Measurements from ENCODE around the gene ROBO2.
A peak's percentile ranks its signal among the peaks of the same experiment; 100 is the strongest.

The ROBO2 gene

DNA sequence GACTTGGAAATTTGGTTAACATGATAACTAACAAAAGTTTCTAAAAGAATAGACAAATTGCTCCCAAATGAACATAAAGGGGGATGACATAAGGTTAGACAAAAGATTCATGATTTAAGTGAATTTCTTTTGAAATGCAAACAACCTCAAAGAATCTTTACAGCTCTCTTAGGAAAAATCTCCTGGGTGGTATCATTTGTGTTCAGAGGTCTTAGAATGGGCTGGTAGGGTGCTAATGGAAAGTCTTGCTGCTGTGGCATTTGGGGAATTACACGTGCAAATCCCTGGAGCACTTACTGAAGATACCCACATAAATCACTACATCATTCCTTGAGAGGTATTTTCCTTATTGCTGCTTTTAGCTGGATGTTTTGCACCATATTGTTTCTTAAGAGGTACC, 14.4 kb upstream of the ROBO2 start:
- DNase-seq (ENCODE audit: extremely low read depth, low read depth), result no peak
- TF ChIP-seq, protein P1, sequence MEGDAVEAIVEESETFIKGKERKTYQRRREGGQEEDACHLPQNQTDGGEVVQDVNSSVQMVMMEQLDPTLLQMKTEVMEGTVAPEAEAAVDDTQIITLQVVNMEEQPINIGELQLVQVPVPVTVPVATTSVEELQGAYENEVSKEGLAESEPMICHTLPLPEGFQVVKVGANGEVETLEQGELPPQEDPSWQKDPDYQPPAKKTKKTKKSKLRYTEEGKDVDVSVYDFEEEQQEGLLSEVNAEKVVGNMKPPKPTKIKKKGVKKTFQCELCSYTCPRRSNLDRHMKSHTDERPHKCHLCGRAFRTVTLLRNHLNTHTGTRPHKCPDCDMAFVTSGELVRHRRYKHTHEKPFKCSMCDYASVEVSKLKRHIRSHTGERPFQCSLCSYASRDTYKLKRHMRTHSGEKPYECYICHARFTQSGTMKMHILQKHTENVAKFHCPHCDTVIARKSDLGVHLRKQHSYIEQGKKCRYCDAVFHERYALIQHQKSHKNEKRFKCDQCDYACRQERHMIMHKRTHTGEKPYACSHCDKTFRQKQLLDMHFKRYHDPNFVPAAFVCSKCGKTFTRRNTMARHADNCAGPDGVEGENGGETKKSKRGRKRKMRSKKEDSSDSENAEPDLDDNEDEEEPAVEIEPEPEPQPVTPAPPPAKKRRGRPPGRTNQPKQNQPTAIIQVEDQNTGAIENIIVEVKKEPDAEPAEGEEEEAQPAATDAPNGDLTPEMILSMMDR (IDR thresholded peaks at IDR 0.05; ENCODE audit: low read depth, low read length), result no peak

DNA sequence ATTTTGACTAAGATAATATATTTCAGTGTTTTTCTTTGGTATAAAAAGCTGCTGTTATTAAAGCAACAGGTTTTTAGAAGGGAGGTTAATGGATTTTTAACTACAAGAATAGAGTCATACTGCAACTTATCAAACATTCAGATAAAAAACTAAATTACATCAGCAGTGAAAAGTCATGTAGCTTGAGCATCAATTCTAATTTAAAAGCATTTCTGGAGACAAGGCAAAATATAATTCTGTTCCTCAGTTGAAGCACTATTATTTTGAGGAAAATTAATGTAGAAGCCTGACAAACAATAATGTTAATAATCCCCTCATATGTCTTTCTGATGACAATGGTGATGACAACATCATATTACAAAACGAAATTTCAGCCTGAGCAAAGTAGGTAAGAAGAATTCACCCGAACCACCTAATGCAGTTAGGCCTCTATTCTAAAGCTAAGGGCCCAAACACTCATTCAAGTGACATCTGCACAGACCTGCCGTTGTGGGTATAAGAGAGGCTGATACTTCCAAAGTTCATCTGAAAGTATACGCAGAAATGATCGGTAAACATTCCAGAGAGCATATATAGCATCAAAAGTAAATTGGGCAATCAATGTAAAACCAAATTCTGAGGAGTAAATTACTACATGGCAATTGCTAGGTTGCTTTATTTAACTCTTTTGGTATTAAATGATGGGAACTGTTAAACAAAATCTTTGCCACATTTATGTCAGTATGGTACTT, 12.8 kb upstream of the ROBO2 start:
- TF ChIP-seq, protein P1 (IDR thresholded peaks at IDR 0.05; ENCODE audit: low read depth, low read length), result no peak
- no peak for DNase-seq (ENCODE audit: extremely low read depth, low read depth)

DNA sequence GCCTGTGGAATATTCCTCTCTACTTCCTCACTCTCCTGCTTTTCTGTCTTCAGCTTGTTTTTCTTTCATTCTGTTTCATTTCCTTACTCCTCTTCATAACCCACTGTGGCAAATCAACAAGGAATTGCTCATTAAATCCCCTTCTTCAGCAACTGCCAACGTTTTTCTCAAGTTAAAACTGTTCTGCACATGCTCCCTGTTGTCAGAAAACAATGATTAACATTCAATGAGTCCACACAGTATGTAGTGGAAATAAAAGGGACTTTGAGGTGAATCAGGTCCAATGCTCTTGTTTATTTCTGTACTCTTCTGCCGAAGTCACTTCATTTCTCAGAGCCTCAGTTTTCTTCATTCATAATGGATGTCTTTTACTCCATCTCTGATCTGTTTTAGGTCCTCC, 11.9 kb upstream of the ROBO2 start:
- TF ChIP-seq, protein P1 (IDR thresholded peaks at IDR 0.05; ENCODE audit: low read depth, low read length), result no peak
- DNase-seq (ENCODE audit: extremely low read depth, low read depth), result no peak

DNA sequence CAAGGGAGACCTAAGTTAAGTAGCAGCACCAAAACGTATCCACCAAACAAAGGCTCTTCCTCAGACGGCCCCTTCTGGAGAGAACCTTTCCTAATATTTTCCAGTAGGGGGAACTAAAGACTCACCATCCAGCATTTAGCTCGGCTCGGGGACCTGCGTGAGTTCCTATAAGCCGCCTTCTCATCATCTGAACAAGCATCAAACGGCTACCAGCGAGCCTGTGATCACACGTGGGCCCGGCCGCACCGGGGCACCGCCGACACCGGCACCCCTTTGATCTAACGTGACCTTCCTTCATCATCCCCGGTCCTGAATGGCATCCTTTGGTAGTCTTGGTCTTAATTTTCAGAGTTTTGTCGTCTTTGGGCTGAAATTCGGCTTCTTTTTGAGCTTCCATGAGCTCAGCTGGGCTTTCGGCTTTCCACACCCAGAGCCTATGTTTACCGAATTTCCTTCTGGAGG, 1.4 kb upstream of the ROBO2 start:
- TF ChIP-seq, protein P1 (IDR thresholded peaks at IDR 0.05; ENCODE audit: low read depth, low read length), result peak; percentile 67
- peak; percentile 77 for DNase-seq (ENCODE audit: extremely low read depth, low read depth)

DNA sequence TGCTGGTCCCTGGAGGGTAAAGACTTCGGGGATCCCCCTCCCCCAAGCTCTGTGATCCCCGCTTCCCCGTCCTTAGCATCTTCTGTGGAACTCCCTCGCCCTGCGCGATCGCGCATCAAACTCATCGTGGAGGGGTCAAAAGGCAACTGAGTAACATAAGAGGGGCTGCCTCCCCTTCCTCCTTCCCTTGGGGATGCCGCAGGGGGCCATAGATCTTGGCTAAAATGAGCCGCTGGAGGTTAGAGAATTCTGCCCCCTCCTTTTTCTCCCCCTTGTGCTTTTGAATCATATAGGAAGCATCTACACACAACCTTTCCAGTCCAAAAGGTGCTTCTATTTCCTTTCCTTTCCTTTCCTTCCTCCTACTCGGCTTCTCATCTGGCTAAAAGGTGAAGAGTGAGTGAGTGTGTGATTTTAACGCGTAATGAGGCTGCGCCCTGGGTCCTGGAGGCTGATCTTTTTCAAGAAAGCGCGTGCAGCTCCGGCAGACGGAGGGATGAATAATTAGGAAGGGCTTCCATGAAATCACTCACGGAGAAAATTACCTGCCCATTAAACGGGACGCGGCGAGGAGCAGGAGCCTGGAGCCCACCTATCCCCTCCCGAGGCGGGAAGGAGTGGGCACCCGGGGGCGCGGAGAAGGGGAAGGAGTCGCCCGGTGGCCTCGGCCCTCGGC, 831 bp upstream of the ROBO2 start:
- DNase-seq (ENCODE audit: extremely low read depth, low read depth), result no peak
- TF ChIP-seq, protein P1 (IDR thresholded peaks at IDR 0.05; ENCODE audit: low read depth, low read length), result no peak

DNA sequence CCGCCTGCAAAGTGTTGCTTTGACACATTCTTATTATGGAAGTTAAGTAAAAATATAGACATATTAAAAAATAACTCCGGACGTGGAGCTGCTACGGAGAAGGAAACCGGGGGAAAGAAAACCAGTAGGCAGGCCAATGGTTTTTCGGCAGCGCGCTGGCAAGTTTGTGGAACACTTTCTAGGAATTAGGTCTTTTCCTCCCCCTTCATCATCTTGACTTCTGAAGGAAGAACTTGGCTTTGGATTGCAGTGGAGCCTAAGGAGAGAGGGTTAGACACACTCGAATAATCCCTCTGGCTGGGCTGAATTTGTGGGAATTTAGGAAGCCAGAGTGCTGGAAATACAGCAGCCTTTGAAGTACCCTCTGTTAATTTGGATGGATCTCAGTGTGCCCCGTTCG, 317 bp downstream of the ROBO2 start:
- no peak for DNase-seq (ENCODE audit: extremely low read depth, low read depth)
- TF ChIP-seq, protein P1 (IDR thresholded peaks at IDR 0.05; ENCODE audit: low read depth, low read length), result no peak

Data from AG09319 (cell line).